Naive thymus-derived CD4-positive, alpha-beta T cell (primary cell): ENCODE results near the gene TAS2R31. TPM values are rescaled to one million over a fixed set of nuclear protein-coding genes. Genes with fewer than 3 reads are reported as not detected.

Source experiments
- ATAC-seq: fragments of 150-1000 bp; cut with Tn5 transposase; 2 replicates; pipeline ENCODE4 v1.10.0; 2021; ENCODE audit warnings: mild to moderate bottlenecking, moderate library complexity
- CTCF ChIA-PET: fragments of 350-600 bp; sonication (Branson Sonifier 250); formaldehyde crosslinking; loops from one replicate; lab custom pipeline; 2021; ENCODE audit warnings: antibody characterized with exemption; lab: Charles Lee
- POLR2A ChIA-PET: fragments of 350-600 bp; sonication (Branson Sonifier 250); formaldehyde crosslinking; loops from one replicate; lab custom pipeline; 2021; ENCODE audit warnings: antibody characterized with exemption, inconsistent platforms; lab: Charles Lee
- DNase-seq, 9 donors: peaks; one replicate each; pipeline versions ENCODE4 v3.0.0 to v3.0.0-alpha.2; 2020 to 2022; ENCODE audit warnings: mixed read lengths in 1 of 9
- H3K27ac ChIP-seq: one replicate; pipeline ENCODE4 v1.7.0; 2013; ENCODE audit warnings: mild to moderate bottlenecking, low read depth, low read length, moderate library complexity
- H3K27me3 ChIP-seq, 2 donors: one replicate each; pipeline ENCODE4 v1.7.0; 2013; ENCODE audit warnings: low read length in 2 of 2, mild to moderate bottlenecking in 2 of 2, moderate library complexity in 2 of 2; ENCODE audit not compliant: control insufficient read depth in 2 of 2, insufficient read depth in 2 of 2
- H3K36me3 ChIP-seq, 3 experiments: 1 replicate in 2 of 3; 2 replicates in 1 of 3; pipeline ENCODE4 v1.7.0; 2013; ENCODE audit warnings: low read length in 3 of 3, mild to moderate bottlenecking in 3 of 3, moderate library complexity in 1 of 3; ENCODE audit not compliant: insufficient read depth in 3 of 3, control insufficient read depth in 2 of 3
- H3K4me1 ChIP-seq, 2 donors: one replicate each; pipeline ENCODE4 v1.7.0; 2013; ENCODE audit warnings: low read length in 2 of 2, mild to moderate bottlenecking in 2 of 2, moderate library complexity in 1 of 2; ENCODE audit not compliant: control insufficient read depth in 2 of 2, insufficient read depth in 2 of 2
- H3K4me3 ChIP-seq: 2 replicates; pipeline ENCODE4 v1.7.0; 2013; ENCODE audit warnings: mild to moderate bottlenecking, low read length
- H3K9me3 ChIP-seq, 3 experiments: 1 replicate in 2 of 3; 2 replicates in 1 of 3; pipeline ENCODE4 v1.7.0; 2013; ENCODE audit warnings: low read length in 3 of 3; ENCODE audit not compliant: control insufficient read depth in 2 of 3
- H3K27ac Mint-ChIP-seq, 9 donors: one replicate each; pipeline ENCODE4 v1.8.0; 2020 to 2022; ENCODE audit warnings: mixed read lengths in 9 of 9, mild to moderate bottlenecking in 8 of 9, moderate library complexity in 5 of 9, inconsistent platforms in 2 of 9
- H3K27me3 Mint-ChIP-seq, 5 donors: one replicate each; pipeline ENCODE4 v1.8.0; 2021 to 2022; ENCODE audit warnings: mixed read lengths in 5 of 5, mild to moderate bottlenecking in 1 of 5
- H3K36me3 Mint-ChIP-seq, 5 donors: one replicate each; pipeline ENCODE4 v1.8.0; 2020 to 2022; ENCODE audit warnings: mixed read lengths in 5 of 5, mild to moderate bottlenecking in 3 of 5, inconsistent platforms in 1 of 5
- H3K4me1 Mint-ChIP-seq, 7 donors: one replicate each; pipeline ENCODE4 v1.8.0; 2020 to 2022; ENCODE audit warnings: mixed read lengths in 7 of 7, mild to moderate bottlenecking in 3 of 7, inconsistent platforms in 1 of 7
- H3K4me3 Mint-ChIP-seq, 10 donors: one replicate each; pipeline ENCODE4 v1.8.0; 2020 to 2022; ENCODE audit warnings: mild to moderate bottlenecking in 10 of 10, mixed read lengths in 10 of 10, moderate library complexity in 6 of 10, inconsistent platforms in 2 of 10
- H3K9me3 Mint-ChIP-seq, 11 donors: one replicate each; pipeline ENCODE4 v1.8.0; 2020 to 2022; ENCODE audit warnings: mixed read lengths in 11 of 11, mild to moderate bottlenecking in 4 of 11, inconsistent platforms in 1 of 11, moderate library complexity in 1 of 11
- intact Hi-C, 2 donors: fragments of 100-400 bp; cut with micrococcal nuclease; formaldehyde crosslinking; loops; one replicate each; pipeline ENCODE4 v1.15.1; 2023
- polyA plus RNA-seq, 2 donors: library from polyadenylated mRNA; unstranded; fragments of 300-500 nt; fragmentation: Illumina TruSeq; gene quantifications; one replicate each; pipeline ENCODE4 v1.2.3, GENCODE V29; 2021
- total RNA-seq, 6 experiments: library from RNA in 5 of 6; stranded (reverse) in 5 of 6; gene quantifications; 1 replicate in 5 of 6; 2 replicates in 1 of 6; pipeline ENCODE4 v1.2.3 and lab custom pipeline; 2021 to 2026

TAS2R31 gene
- total and polyA plus RNA-seq, 7 experiments from 2014 or later, result 0.26 to 6.2 (median 2.8) TPM; not detected in 1

DNA sequence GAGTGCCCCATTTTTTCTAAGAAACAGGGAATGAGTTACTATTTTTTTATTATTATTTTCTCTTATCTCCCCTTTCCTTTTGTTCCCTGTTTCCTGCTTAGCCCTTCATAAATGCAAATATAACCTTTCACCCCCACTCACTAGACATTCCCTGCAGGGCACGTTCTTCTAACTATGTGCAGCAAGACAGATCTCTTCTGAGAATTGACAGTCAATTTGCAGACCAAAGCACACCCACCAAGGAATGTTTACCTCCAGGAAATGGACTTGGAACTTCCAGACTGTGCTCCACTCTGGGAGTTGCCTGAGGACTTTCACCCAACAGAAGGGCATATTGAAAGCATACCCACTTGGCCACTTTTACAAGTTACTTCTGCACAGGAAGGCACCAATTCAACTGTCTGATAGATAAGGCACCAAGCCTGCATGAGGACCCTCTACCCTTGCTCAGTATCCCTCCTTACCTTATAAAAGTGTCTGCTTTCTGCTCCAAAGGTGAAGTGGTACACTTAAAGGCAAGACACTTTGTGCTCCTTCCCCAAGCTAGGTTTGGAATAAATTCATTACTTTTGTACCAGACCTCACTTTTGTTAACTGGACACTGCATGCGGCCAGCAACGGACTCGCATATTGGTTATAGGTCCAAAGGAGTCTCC, 15.3 kb downstream of the TAS2R31 start:
- POLR2A ChIA-PET, result no interaction called here
- ATAC-seq, result no peak
- H3K9me3 Mint-ChIP-seq, result no peaks in the 10 kb centered on the region
- Histone ChIP-seq H3K27me3 (no peaks in the 10 kb centered on the region), H3K9me3 (no peaks in the 10 kb centered on the region), H3K27ac (no peak overlapping the region), H3K36me3 (no peaks in the 10 kb centered on the region), H3K4me3 (no peak overlapping the region), H3K4me1 (no peaks in the 10 kb centered on the region)
- intact Hi-C loops, result loop anchor here in 1 of 2 donors (2.0 kb wide), 1 partner anchor 53 kb away; no protein-coding TSS in a partner anchor
- no peak overlapping the region for H3K4me3 Mint-ChIP-seq
- H3K36me3 Mint-ChIP-seq, result peaks cover 0 to 53% (median 12%) of the 10 kb centered on the region in 5 donors
- peaks cover 0 to 13% (median 6%) of the 10 kb centered on the region in 7 donors for H3K4me1 Mint-ChIP-seq
- DNase-seq, result no peak
- no peak overlapping the region for H3K27ac Mint-ChIP-seq
- CTCF ChIA-PET, result no interaction called here
- H3K27me3 Mint-ChIP-seq, result no peaks in the 10 kb centered on the region

DNA sequence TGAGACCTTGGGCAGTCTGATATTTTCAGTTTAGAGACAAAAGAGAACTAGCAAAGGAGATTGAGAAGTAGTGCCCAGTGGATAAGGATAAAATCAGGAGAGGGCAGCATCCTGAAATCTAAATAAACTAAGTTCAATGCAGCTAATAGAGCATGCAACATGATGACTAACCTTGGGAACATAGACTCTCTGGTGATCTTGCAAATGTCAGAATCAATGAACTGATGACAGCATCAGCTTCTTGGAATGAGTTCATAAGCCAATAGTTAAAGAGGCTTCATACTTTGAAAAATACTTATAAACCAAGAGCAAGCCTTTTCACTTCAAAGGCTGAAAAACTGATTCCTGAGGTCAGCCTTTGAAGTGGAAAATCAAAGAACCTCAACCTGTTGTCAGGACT, 17.0 kb downstream of the TAS2R31 start:
- no peak for DNase-seq
- no peaks in the 10 kb centered on the region for H3K27me3 ChIP-seq
- ChIA-PET POLR2A (no interaction called here), CTCF (no interaction called here)
- H3K4me3 ChIP-seq, result no peak overlapping the region
- H3K27me3 Mint-ChIP-seq, result no peaks in the 10 kb centered on the region
- H3K4me1 ChIP-seq, result no peaks in the 10 kb centered on the region
- peaks cover 0 to 50% (median 15%) of the 10 kb centered on the region in 5 donors for H3K36me3 Mint-ChIP-seq
- no peaks in the 10 kb centered on the region for H3K36me3 ChIP-seq
- H3K4me3 Mint-ChIP-seq, result no peak overlapping the region
- H3K9me3 ChIP-seq, result no peaks in the 10 kb centered on the region
- ATAC-seq, result no peak
- H3K4me1 Mint-ChIP-seq, result peaks cover 0 to 13% (median 6%) of the 10 kb centered on the region in 7 donors
- H3K9me3 Mint-ChIP-seq, result no peaks in the 10 kb centered on the region
- H3K27ac ChIP-seq, result no peak overlapping the region
- no peak overlapping the region for H3K27ac Mint-ChIP-seq
- intact Hi-C loops, result loop anchor here in 1 of 2 donors (2.0 kb wide), 1 partner anchor 55 kb away; no protein-coding TSS in a partner anchor

DNA sequence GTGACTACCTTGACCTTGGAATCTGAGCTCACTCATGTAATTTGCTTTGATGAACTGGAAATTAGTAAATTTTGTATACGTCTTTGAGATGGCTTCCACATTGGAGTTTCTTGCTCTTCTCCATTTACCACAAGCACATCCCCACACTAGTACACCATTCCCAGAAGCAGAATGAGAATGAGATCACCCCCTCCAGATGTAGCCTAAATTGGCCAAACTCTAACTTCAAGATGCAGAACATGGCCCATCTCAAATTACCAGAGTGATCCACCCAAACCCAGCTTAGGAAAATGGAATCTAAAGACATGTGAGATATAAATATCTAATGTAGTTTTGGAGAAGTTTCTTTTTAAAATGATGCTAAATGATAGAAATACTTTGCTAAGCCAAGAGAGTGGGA, 23.6 kb downstream of the TAS2R31 start:
- H3K27ac ChIP-seq, result no peak overlapping the region
- Mint-ChIP-seq H3K9me3 (no peaks in the 10 kb centered on the region), H3K4me1 (no peaks in the 10 kb centered on the region), H3K27me3 (no peaks in the 10 kb centered on the region), H3K36me3 (peaks cover 0 to 24% (median 16%) of the 10 kb centered on the region in 5 donors), H3K4me3 (no peak overlapping the region), H3K27ac (no peak overlapping the region)
- no peaks in the 10 kb centered on the region for H3K36me3 ChIP-seq
- CTCF ChIA-PET, result no interaction called here
- no peak overlapping the region for H3K4me3 ChIP-seq
- H3K27me3 ChIP-seq, result no peaks in the 10 kb centered on the region
- POLR2A ChIA-PET, result no interaction called here
- no peaks in the 10 kb centered on the region for H3K4me1 ChIP-seq
- ATAC-seq (no peak), DNase-seq (no peak)
- H3K9me3 ChIP-seq, result no peaks in the 10 kb centered on the region
- intact Hi-C loops, result no loop called here

DNA sequence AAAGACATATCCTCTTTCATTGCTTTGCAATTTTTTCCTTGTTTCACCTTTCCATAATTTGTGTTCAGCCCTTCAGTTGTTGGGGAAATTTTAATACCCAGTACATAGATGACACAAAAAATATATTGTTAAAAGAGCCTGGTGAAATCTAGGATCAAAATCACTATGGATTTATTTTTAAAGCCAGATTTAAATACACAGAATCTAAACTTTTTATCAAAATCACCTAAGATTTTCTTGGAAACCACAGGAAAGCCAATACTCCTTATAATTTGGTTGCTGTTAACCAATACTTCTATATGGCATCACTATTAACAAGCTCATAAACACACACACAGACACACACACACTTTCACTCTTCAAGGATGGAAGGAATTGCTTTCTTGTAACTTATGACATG, 33.0 kb downstream of the TAS2R31 start, which contains the start of gene TAS2R20:
TSS of gene TAS2R20 (minus strand) at position 101 of the 400 bp plus-strand sequence. CDS start 429 bp downstream, outside the sequence.
- ATAC-seq (no peak), DNase-seq (no peak)
- no peaks in the 10 kb centered on the region for H3K27me3 Mint-ChIP-seq
- H3K9me3 Mint-ChIP-seq, result peaks cover 0 to 6% (median 0%) of the 10 kb centered on the region in 11 donors
- H3K4me1 Mint-ChIP-seq, result peaks cover 0 to 6% (median 0%) of the 10 kb centered on the region in 7 donors
- intact Hi-C loops, result no loop called here
- no peaks in the 10 kb centered on the region for H3K36me3 ChIP-seq
- no peak within 1 kb of the TSS for H3K4me3 Mint-ChIP-seq
- H3K4me3 ChIP-seq, result no peak within 1 kb of the TSS
- POLR2A ChIA-PET, result no interaction called here
- no peak within 1 kb of the TSS for H3K27ac Mint-ChIP-seq
- H3K9me3 ChIP-seq, result no peaks in the 10 kb centered on the region
- CTCF ChIA-PET, result no interaction called here
- H3K27me3 ChIP-seq, result no peaks in the 10 kb centered on the region
- H3K36me3 Mint-ChIP-seq, result peaks cover 7 to 42% (median 21%) of the 10 kb centered on the region in 5 donors
- no peak within 1 kb of the TSS for H3K27ac ChIP-seq
- H3K4me1 ChIP-seq, result no peaks in the 10 kb centered on the region

DNA sequence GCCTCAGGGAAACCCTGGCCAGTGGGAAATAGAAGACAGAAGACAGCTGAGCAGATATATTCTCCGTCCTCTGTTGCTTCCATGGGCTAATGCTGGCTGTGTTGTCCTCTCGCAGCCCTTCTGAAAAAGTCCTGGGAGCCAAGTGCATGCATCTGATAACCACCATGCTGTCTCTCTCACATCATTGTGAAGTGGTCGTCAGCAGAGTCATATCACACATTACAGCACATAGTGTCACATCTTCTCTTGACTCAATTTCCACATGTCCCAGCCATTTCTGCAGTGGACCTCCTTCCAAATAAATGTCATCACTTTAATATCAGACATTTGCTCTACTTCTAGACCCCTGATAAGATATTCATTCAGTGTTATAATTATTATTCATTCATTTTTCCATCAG, 36.9 kb downstream of the TAS2R31 start:
- Histone ChIP-seq H3K4me1 (no peaks in the 10 kb centered on the region), H3K4me3 (no peak overlapping the region), H3K36me3 (no peaks in the 10 kb centered on the region), H3K9me3 (no peaks in the 10 kb centered on the region), H3K27me3 (no peaks in the 10 kb centered on the region), H3K27ac (no peak overlapping the region)
- Mint-ChIP-seq H3K9me3 (peaks cover 0 to 14% (median 0%) of the 10 kb centered on the region in 11 donors), H3K27me3 (no peaks in the 10 kb centered on the region), H3K4me3 (no peak overlapping the region), H3K36me3 (peaks cover 12 to 54% (median 44%) of the 10 kb centered on the region in 5 donors), H3K4me1 (peaks cover 0 to 6% (median 0%) of the 10 kb centered on the region in 7 donors), H3K27ac (no peak overlapping the region)
- ATAC-seq (no peak), DNase-seq (no peak)
- ChIA-PET POLR2A (no interaction called here), CTCF (no interaction called here)
- intact Hi-C loops, result no loop called here

DNA sequence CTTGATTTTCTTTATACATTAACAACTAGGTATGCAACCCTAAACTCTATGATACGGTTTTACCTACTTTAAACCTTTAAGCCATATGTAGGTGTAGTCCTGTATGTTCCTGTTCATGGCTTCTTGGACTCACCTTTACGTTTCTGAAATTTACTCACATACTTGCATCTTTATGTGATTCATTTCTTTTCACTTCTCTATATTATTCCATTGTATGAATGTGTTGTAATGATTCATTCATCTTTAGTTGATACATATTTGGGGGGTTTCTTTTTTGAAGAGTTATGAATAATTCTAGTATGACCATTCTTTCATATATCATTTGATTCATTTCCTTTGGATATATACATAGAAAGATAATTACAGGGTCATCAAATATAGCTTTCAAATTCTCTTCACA, 42.1 kb downstream of the TAS2R31 start:
- H3K4me3 Mint-ChIP-seq, result no peak overlapping the region
- Histone ChIP-seq H3K27ac (no peak overlapping the region), H3K4me3 (no peak overlapping the region), H3K36me3 (no peaks in the 10 kb centered on the region), H3K4me1 (no peaks in the 10 kb centered on the region), H3K9me3 (no peaks in the 10 kb centered on the region), H3K27me3 (no peaks in the 10 kb centered on the region)
- ATAC-seq (no peak), DNase-seq (no peak)
- H3K36me3 Mint-ChIP-seq, result peaks cover 5 to 30% (median 29%) of the 10 kb centered on the region in 5 donors
- ChIA-PET CTCF (no interaction called here), POLR2A (no interaction called here)
- intact Hi-C loops, result no loop called here
- H3K27ac Mint-ChIP-seq, result no peak overlapping the region
- H3K27me3 Mint-ChIP-seq, result peaks cover 0 to 27% (median 0%) of the 10 kb centered on the region in 5 donors
- H3K4me1 Mint-ChIP-seq, result peaks cover 0 to 14% (median 11%) of the 10 kb centered on the region in 7 donors
- peaks cover 0 to 14% (median 0%) of the 10 kb centered on the region in 11 donors for H3K9me3 Mint-ChIP-seq

DNA sequence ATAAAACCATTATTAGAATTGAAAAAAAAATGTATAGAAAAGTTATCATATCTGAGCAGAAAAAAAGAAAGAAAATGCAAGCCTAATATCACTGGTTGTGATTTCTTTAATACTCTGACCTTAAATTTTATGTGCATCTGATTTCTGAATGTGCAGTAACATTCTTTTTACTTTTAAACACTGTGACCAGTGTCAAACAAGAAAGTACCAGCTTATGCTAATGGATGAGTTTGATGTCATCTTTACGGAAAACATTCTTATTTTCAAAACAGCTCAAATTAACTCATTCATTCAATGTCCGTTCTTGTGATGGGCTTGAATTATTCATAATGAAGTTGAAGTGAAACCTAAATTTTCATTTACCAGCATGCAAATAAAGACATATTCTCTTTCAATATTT, 44.4 kb downstream of the TAS2R31 start, which contains the start of gene TAS2R50:
TSS of gene TAS2R50 (minus strand) at position 101 of the 400 bp plus-strand sequence. CDS start at position 49, 52 bp downstream.
- H3K27ac Mint-ChIP-seq, result no peak within 1 kb of the TSS
- H3K9me3 ChIP-seq, result no peaks in the 10 kb centered on the region
- no peak within 1 kb of the TSS for H3K4me3 ChIP-seq
- CTCF ChIA-PET, result no interaction called here
- intact Hi-C loops, result no loop called here
- ATAC-seq (no peak), DNase-seq (no peak)
- POLR2A ChIA-PET, result no interaction called here
- H3K9me3 Mint-ChIP-seq, result peaks cover 0 to 14% (median 0%) of the 10 kb centered on the region in 11 donors
- no peaks in the 10 kb centered on the region for H3K36me3 ChIP-seq
- no peak within 1 kb of the TSS for H3K27ac ChIP-seq
- H3K4me3 Mint-ChIP-seq, result no peak within 1 kb of the TSS
- H3K36me3 Mint-ChIP-seq, result peaks cover 5 to 28% (median 20%) of the 10 kb centered on the region in 5 donors
- peaks cover 8 to 36% (median 29%) of the 10 kb centered on the region in 7 donors for H3K4me1 Mint-ChIP-seq
- H3K4me1 ChIP-seq, result peaks cover 13 to 17% of the 10 kb centered on the region in 2 donors
- no peaks in the 10 kb centered on the region for H3K27me3 ChIP-seq
- H3K27me3 Mint-ChIP-seq, result peaks cover 0 to 41% (median 0%) of the 10 kb centered on the region in 5 donors
